Ammon's horn (tissue), 1 donor: ENCODE results near the gene SNAI3.
"Not testable (repeated sequence)": the region's sequence is repeated elsewhere in the genome, so short reads cannot be mapped to it uniquely, and the experiment has no call there.

Experiments
- DNase-seq: peaks from one replicate; pipeline ENCODE4 v3.0.0-alpha.2; 2016; ENCODE audit warnings: low spot score

Gene SNAI3

DNA sequence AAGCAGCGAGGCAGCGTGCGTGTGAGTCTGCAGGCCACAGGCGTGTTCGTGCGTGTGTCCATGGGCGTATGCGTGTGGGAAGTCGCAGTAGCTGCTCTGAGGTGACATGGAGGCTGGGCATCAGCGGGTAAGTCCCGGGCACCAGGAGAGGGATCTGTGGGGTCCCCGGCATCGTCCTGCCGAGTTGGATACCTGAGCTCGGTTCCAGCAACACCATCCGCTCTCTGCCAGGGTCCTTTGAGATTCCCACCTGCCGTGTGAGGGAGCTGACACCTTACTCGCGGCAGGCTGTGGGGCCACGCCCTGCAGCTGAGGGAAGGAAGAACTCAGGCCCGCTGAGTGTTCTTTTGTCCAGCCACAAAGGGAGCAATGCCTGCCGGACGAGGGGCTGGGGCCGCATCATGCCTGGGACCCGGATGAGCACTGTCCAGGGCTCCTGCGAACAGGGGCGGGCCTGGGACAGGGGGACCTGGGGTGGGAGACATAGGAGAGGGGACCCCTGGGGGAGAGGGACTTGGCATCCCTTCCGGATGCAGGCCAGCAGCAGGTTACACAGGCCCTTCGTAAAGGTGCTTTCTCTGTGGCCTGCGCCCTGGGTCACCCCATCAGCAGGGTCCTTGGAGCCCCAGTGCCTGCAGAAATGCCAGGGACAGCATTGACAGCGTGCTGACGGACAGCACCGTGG, 5.0 kb upstream of the SNAI3 start:
- DNase-seq, result no peak

DNA sequence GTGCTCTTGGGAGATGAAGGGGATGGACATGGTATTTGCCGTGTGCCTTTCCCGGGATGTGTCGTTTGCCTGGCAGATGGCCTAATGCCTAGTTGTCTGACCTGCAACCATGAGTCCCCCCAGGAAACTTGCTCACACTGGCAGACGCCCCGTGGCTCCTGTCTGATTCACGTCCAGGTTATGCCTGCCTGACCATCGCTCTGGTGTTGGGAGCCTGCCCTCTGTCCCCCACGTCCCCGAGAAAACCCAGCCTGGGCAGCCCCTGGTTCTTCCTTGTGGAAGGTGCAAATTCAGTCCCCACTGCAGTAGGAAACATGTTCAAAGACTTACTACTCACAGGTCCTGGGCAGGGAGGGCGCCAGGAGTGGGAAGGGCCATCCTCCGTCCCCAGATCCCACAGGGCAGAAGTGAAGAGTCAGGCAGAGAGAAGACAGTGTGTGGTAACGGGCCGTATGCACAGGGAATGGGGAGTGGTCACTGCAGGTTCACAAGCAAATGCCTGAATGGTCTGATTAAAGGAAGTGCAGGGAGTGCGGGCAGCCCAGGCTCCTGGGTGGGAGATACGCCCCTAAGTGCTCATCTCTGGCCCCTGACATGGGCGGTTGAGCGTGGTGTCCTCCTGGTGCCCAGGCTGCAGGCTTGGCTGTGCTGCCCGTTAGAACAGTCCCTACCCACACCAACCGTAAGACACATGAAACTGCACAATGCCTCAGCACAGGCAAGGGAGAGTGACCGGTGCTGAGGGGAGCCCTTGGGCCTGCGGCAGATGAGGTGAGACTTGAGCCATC, 4.2 kb upstream of the SNAI3 start:
- no peak for DNase-seq

DNA sequence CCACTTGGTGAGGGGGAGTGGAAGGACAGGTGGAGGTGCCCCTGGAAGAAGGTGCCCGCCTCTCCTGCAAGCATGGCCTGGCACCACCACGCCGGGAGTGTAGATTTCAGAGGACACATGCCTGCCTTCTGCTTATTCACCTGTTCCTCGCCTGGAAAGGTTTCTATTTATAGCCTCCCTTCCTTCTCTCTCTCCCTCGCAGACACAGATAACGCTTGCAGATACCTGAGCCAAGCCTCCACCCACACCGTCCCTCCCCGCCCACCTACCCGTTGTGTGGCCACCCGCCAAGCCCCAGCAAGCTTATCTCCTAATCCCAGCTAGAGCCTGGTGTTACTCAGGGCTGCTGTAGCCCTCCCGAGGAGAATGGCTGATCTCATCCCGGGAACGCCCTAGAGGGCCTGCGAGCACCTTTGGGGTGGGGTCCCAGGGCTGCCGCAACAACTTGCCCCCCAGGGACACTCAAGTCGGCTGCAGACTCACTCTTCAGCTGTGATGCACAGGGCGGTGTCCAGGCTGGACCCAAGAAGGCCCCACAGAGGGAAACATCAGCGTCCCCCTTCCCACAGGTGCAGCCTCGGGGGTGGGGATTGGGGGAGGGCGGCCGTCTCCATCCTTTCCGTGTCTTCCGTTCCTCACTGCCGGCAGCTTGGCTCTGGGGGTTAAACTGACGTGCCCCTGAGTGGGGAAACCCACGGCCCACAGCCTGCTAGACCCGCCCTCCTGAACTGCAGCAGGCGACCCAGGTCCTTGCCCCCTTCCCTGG, 1.9 kb upstream of the SNAI3 start:
- no peak for DNase-seq

DNA sequence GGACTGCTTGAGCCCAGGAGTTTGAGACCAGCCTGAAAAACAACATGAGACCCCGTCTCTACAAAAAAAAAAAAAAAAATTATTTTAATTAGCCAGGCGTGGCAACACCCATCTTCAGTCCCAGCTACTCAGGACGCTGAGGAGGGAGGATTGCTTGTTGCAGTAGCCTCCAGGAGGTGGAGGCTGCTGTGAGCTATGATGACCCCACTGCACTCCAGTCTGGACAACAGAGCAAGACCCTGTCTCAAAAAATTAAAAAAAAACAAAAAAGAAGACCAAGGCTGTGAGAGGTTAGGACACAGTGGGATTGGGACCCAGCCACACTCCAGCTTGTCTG, 1.3 kb upstream of the SNAI3 start:
- no peak for DNase-seq

DNA sequence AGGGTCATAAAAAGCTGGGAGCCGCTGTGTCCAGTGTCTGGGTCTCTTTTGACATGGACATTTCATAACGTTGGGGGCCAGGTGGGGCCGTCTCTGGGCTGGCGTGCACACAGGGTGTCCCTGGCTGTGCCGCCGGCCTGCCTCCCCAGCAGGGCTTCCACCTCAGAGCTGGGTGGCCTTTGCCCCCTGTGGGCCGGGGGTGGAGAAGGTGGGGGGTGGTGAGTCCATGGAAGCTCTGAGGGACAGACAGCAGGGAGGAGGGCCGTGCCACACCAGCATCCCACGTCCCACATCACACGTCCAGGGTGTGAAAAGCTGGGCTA, 908 bp upstream of the SNAI3 start:
- no peak for DNase-seq

DNA sequence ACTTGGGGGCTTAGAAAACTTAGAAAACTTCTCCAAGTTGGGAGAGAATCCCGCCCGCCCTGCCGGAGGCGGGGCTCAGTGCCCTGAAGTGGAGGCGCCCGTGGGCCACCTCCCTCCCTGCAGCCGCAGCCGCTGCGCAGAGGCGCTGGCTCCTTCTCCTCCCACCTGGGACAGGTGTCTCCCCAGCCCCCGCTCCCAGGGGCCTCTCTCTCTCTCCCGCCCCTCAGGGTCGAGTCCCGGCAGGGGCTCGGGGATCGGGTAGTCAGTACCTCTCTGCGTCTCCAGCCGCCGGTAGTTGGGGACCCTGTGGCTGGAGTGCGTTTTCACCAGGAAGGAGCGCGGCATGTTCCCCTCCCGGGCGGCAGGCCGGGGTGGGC, 257 bp downstream of the SNAI3 start:
- no peak for DNase-seq

DNA sequence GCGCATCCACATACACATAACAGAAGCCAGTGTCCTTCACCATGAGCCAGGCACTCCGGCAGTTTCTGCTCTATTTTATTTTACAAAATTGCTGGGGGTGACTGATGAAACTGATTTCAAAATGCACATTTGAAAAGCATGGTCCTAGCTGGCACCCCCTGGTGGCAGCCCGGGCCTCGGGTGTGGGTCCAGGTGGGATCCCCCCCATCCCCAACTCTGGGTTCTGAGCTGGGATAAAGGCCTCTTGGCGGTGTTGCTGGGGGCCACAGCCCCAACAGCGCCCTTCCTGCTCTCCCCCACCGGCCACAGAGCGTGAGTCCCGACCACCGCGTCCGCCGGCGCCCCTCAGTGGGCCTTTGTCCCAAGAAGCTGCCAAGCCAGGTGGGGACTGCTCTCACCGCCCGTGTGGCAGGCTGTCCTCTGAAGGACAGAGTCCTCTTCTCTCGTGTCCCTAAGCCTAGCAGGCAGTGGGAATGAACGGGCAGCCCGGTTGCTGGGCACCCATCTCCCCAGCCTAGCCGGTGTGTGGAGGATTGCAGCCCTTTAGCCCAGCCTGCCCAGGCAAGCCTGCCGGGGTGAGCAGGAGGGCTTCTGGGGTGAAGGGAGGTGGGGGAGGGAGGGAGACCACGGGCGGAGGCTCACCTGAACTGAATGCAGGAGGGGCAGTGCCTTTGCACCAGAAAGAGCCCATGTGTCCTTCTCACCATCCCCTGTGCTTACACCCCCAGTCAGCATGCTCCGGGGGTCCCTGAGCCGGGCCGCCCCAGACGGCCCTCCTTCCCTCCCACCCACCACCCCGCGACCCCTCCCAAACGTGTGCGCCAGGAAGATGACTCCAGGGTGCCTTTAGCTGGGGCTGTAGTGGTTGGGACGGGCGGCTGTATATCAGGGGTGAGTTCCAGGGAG, 898 bp downstream of the SNAI3 start:
- DNase-seq, result no peak

DNA sequence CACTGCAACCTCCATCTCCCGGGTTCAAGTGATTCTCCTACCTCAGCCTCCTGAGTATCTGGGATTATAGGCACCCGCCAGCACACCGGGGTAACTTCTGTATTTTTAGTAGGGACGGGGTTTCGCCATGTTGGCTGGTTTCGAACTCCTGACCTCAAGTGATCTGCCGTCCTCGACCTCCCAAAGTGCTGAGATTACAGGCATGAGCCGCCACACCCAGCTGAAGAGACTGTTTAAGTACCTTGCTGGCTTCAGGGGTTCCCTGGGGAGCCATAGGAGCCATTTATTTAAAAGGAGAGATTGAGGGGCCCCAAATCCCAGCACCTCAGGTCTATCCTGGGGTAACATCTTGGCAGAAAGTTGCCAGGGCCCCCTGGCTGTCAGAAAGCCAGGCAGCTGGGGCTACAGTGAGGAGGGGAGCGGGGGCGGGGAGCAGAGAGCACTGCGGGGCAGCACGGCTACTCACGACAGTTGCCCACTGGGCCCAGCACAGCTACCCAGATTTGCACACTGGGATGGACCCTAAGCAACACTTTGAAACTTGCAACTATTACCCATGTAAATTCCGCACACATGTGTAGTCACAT, 1.6 kb downstream of the SNAI3 start:
- no peak for DNase-seq

DNA sequence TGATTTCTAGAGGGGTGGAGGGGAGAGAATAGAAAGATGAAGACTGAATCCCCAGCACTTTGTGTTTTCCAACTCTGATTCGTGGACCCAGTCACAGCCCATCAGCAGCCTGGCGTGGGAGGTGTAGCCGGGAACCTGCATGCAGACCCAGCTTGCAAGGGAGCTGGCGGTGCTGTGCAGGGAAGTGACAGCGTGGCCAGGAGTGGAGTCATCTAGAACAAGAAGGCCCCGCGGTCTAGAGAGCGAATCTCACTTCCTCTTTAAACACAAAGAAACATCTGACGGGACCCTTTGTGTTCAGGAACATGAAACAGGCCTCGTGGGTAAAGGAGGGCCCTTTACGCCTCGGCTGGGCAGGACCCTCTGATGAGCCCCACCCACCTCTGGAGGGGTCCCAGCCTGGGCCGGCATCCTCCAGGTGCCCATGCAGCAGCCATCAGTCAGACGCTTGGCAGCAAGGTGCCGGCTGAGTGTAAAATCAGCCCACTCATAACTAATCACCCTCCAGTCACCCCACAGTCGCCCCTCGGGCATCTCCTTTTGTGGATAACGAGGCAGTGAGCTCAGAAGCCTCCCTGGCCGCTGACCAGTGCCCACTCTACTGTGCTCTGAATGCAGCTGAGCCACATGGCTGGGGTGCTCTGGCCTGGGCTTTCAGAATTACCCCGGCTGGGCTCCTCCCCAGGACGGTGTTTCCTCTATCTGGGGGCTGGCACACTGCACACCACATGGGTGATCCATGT, 4.4 kb downstream of the SNAI3 start:
- peak; percentile 84 for DNase-seq

DNA sequence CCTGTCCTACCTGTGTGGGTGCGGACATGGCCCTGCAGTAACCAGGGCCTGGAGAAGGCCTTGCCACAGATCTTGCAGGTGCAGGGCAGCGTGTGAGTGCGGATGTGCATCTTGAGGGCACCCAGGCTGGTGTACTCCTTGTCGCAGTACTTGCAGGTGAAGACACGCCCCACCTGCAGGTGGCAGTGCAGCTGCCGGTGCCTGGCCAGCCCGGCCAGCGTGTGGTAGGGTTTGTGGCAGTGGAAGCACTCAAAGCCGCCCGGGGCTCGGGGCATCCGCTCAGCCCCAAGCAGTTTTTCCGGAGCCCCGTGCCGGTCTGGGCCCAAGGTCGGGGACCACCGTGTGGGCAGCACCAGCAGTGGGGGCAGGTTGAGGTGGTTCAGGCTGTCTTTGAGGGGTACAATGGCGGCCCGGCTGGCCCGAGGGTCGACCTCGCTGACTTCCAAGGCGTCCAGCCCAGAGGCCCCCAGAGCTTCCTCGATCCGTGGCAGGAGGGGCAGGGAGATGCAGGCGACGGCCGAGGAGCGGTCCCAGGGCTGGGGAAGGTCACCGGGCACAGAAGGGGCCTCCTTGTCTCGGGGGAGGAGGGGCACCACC, 5.1 kb downstream of the SNAI3 start:
- DNase-seq, result no peak

DNA sequence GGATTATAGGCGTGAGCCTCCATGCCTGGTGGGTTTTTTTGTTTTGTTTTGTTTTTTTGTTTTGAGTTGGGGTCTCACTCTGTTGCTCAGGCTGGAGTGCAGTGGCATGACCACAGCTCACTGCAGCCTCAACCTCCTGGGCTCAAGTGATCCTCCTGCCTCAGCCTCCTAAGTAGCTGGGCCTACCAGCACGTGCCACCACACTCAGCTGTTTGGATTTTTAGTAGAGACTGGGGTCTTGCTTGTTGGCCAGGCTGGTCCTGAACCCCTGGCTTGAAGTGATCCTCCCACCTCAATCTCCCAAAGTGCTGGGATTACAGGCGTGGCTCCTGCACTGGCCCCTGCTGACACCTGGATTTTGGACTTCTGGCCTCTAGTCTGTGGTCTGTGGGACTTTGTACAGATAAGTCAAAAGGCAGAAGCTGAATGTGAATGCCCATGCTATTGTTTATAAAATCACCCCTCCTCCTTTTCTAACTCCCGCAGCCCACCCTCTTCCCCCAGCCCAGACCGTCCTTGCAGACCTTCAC, 5.7 kb downstream of the SNAI3 start:
- no peak for DNase-seq

DNA sequence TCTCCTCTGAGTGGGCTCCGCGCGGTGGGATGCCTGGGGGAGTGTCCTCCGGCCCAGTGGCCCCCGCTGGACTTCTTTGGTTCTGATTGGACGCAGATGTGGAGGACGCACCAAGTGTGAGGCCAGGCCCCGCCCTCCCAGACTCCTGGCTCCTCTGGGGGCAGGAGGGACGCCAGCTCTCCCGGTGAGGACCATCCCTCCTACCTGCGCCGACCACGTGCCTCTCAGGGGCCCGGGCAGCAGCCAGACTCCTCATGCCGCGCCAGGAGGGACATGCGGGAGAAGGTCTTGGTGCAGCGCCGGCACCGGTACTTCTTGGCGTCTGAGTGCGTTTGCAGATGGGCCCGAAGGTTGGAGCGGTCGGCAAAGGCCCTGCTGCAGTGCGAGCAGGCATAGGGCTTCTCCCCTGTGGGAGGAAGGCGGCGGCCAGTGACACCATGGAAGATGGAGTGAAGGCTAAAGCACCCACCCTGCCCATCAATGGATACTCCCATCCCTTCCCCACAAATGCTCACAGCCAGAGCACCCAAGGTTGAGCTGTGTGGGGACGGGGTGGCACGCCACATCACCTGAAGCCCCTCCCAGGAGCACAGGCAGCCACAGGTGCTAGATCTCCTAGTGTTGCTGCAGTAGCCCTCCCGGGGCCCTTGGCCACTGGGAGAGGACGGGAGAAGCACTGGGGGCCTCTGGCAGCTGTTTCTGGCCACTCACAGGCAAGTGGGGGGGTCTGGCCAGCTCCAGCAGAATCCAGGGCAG, 7.9 kb downstream of the SNAI3 start:
- no peak for DNase-seq

DNA sequence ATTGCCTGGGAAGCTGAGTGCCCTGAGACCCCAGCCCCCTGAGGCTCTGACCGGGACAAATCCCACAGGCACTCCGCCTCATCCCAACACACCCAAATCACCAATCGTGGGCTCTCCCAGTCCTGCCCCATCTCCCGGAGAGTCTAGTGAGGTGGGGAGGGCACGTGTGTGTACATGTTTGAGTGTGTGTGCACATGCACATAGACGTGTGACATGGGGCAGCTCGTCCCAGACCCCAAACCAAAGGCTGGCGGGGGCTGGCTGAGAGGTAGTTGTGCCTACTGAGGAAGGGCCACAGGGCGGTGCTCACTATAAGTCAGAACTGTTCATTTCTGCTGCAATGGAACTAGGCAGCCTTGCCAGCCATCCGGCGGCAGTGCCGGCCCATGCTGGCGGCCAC, 8.6 kb downstream of the SNAI3 start:
- no peak for DNase-seq

DNA sequence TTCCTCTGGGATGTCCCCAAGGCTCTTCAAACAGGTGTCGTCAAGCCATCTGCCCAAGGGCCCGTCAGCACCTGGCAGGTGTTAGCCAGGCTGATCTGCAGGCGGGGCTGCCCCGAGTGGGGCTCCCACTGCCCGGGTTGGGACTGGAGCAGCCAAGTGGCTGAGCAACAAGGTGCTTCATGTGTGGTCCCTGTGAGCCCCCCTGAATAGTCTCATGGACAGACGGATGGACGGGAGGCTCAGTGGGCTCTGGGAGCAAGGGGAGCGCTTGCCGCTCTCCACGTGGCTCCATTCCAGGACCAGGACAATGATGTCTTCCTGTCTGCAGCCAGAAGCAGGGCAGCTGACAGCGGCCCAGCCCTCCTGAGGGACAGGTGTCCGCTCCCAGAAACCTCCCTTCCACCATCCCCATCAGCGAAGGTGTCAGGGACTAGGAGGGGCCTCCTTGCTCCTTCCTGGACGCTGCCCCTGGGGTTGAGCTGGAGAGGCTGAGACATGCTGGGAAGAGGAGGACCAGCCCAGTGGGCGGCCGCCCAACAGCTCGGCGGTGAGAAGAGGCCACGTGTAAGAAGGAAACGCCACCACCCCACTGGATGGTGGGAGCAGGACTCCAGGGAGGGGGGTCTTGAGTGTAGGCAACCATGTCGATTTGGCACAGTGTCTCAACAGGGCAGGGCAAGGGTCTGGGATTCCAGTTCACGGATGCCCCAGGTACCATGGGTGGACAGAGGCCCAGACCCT, 9.6 kb downstream of the SNAI3 start:
- DNase-seq, result no peak

DNA sequence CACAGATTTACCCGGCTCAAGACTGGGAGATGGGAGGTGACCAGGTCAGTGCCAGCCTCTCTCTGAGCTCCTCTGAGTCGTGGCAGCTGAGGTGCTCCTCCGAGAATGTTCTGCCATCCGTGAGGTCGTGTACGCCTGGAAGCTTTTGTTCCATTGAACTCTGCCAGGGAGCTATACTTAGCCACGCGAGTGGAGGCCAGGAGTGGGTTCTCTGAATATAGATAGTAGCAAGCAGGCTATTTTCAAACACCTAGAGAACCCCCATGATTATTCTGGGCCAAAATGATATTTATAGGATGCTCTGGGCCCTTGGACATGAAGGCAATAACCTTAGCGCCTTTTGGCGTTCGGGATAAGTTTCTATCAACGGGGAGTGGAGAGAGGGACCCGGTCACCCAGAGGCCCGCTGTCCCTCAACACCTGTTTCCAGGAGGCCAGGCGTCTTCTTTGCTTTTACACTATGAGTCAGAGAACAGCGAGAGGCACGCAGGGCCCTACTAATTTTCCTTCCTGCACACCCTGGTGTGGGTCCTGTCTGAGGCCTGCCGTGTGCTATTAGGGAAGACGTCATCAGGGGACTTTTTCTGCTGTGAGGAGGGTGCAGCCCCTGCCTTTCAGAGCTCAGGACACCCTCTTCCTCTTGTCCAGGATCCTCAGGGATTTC, 12.5 kb downstream of the SNAI3 start:
- no peak for DNase-seq

DNA sequence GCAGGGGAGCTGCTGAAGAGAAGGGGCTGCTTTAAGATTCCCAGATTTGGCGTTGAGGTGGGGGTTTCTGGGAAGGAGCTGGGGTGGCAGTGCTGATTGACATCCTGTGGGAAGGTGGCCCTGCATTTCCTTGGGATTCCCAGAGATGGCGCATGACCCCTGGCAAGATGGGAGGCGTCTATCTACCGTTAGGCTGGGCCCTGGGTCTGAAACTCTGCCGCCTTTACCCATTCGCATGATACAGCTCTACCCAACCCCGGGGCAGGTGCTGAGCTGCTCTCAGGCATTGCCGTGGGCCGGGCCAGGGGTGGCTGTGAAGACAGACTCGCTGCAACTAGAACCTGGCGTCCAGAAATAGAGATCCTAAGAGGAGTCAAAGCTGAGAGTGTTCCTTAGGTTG, 13.5 kb downstream of the SNAI3 start:
- DNase-seq, result no peak

DNA sequence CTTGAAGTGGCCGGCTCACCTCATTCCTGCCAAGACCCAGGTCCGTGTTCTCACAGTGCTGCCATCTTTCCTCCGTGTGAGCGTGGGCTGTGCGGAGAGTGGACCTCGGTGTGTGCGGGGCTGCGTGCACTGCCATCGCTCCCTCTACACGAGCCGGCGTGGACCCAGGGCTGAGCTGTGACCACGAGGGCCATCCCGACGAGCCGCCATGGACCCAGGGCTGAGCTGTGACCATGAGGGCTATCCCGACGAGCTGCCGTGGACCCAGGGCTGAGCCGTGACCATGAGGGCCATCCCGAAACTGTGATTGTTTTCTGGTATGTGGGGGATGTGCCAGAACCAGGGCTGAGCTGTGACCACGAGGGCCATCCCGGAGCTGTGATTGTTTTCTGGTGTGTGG, 14.5 kb downstream of the SNAI3 start:
- no peak for DNase-seq

DNA sequence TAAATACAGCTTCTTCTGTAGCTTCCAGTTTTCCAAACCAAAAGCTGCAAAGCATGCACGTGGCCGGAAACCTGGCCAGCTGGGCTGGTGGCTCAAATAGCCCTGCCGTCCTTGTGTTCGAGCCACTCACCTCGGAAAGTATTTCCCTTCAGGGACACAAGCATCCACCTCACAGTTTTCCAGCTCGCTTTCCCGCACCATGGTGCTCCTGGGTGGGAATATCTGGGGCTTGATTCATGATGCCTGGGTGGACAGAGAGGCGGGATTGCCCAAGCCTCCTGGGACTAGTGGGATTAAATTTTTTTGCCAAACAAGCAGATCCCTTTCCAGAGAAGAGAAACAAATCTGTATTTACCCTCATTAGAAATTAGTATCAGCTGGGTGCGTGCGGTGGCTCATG, 16.3 kb downstream of the SNAI3 start:
- DNase-seq, result no peak

DNA sequence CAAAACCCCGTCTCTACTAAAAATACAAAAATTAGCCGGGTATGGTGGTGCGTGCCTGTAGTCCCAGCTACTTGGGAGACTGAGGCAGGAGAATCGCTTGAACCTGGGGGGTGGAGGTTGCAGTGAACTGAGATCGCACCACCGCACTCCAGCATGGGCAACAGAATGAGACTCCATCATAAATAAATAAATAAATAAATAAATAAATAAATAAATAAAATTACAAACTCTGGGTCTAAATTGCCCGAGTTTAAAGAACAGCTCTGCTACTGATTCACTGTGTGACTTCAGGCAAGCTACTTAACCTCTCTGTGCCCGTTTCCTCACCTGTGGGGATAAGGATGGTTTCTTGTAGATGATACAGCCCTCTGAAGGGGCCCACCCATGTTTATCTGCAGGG, 16.8 kb downstream of the SNAI3 start:
- not testable (repeated sequence) for DNase-seq
